Measurements from ENCODE around the gene TMED10.

DNA sequence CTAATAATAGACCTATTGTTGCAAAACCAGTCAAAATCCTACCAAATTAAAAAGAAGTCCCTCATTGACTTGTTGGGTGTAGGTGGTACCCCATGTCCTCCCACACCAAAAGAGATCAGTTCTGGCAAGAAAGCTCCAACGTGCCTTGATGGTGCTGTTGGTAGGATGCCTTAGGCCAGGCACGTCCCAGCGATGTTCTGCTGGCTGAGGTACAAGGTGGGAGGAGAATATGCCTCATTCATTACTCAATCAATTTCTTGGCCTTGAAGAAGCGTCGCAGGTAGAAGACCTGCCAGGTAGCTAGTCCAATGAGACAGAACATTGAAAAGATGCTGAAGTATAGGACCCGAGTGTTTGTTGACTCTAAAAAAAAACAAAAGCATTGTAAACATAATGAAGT, 41.8 kb downstream of the TMED10 start:
- TF ChIP-seq RAD21 (conservative IDR thresholded peaks at IDR 0.05 in 1 of 2, IDR thresholded peaks at IDR 0.05 in 1 of 2) (no peak), PHF8 (IDR thresholded peaks at IDR 0.05; ENCODE audit: borderline replicate concordance, low read depth) (no peak), EP300 (IDR thresholded peaks at IDR 0.05) (no peak), MAZ (IDR thresholded peaks at IDR 0.05; ENCODE audit: borderline replicate concordance, low read depth, low read length) (no peak), POLR2A (IDR thresholded peaks at IDR 0.05; ENCODE audit: low read length) (no peak), TP53 (CRISPR knock-in tag; IDR thresholded peaks at IDR 0.05) (no peak)

All from A549 (cell line).